ENCODE data around the gene ADPRH.

Gene ADPRH

GRCh38 chr3:119575507-119575906 is 3.8 kb upstream of the ADPRH start:
- H3K4me2 ChIP-seq (ENCODE audit: low read length): no peak overlapping the region
- H4K20me1 ChIP-seq (ENCODE audit: insufficient read depth, low read length): no peaks in the 10 kb centered on the region
- peaks cover 6% of the 10 kb centered on the region for H3K79me2 ChIP-seq (ENCODE audit: low read length)
- H3K4me1 ChIP-seq (ENCODE audit: low read length): peaks cover 17% of the 10 kb centered on the region
- H3K4me3 ChIP-seq (ENCODE audit: low read length): no peak overlapping the region
- no peaks in the 10 kb centered on the region for H3K27me3 ChIP-seq (ENCODE audit: low read depth, low read length)
- H3K27ac ChIP-seq (ENCODE audit: low read length): no peak overlapping the region
- no peak overlapping the region for H3K9ac ChIP-seq (ENCODE audit: low read length)
- TF ChIP-seq EZH2phosphoT487 (IDR thresholded peaks at IDR 0.05; ENCODE audit: low read depth) (no peak), CTCF (IDR thresholded peaks at IDR 0.05; ENCODE audit: low read depth, low read length) (no peak)
- no peaks in the 10 kb centered on the region for H3K36me3 ChIP-seq (replicated peaks; ENCODE audit: low read depth, low read length)
- H3K9me3 ChIP-seq (ENCODE audit: insufficient read depth, low read length): no peaks in the 10 kb centered on the region
- no peak overlapping the region for H2AFZ ChIP-seq (ENCODE audit: low read depth, low read length)

GRCh38 chr3:119580067-119580760 is 922 bp downstream of the ADPRH start:
- no peaks in the 10 kb centered on the region for H4K20me1 ChIP-seq (ENCODE audit: insufficient read depth, low read length)
- peaks cover 11% of the 10 kb centered on the region for H3K36me3 ChIP-seq (replicated peaks; ENCODE audit: low read depth, low read length)
- H3K27ac ChIP-seq (ENCODE audit: low read length): peak overlapping the region; percentile 97
- peak overlapping the region; percentile 99 for H3K9ac ChIP-seq (ENCODE audit: low read length)
- H3K4me3 ChIP-seq (ENCODE audit: low read length): peak overlapping the region; percentile 90
- peak overlapping the region; percentile 100 for H3K4me2 ChIP-seq (ENCODE audit: low read length)
- peaks cover 17% of the 10 kb centered on the region for H3K79me2 ChIP-seq (ENCODE audit: low read length)
- H3K4me1 ChIP-seq (ENCODE audit: low read length): peaks cover 35% of the 10 kb centered on the region
- H3K27me3 ChIP-seq (ENCODE audit: low read depth, low read length): no peaks in the 10 kb centered on the region
- H2AFZ ChIP-seq (ENCODE audit: low read depth, low read length): peak overlapping the region; percentile 55
- no peak for TF ChIP-seq EZH2phosphoT487 (IDR thresholded peaks at IDR 0.05; ENCODE audit: low read depth)
- no peak for TF ChIP-seq CTCF (IDR thresholded peaks at IDR 0.05; ENCODE audit: low read depth, low read length)
- no peaks in the 10 kb centered on the region for H3K9me3 ChIP-seq (ENCODE audit: insufficient read depth, low read length)

GRCh38 chr3:119582178-119582577 is 2.9 kb downstream of the ADPRH start:
- H4K20me1 ChIP-seq (ENCODE audit: insufficient read depth, low read length): no peaks in the 10 kb centered on the region

GRCh38 chr3:119585208-119585607 is 5.9 kb downstream of the ADPRH start:
- Histone ChIP-seq H3K79me2 (ENCODE audit: low read length) (peaks cover 13% of the 10 kb centered on the region), H3K4me2 (ENCODE audit: low read length) (no peak overlapping the region), H3K4me1 (ENCODE audit: low read length) (peaks cover 39% of the 10 kb centered on the region), H3K27me3 (ENCODE audit: low read depth, low read length) (no peaks in the 10 kb centered on the region), H3K9ac (ENCODE audit: low read length) (no peak overlapping the region), H2AFZ (ENCODE audit: low read depth, low read length) (no peak overlapping the region), H4K20me1 (ENCODE audit: insufficient read depth, low read length) (no peaks in the 10 kb centered on the region), H3K4me3 (ENCODE audit: low read length) (no peak overlapping the region), H3K9me3 (ENCODE audit: insufficient read depth, low read length) (no peaks in the 10 kb centered on the region), H3K36me3 (replicated peaks; ENCODE audit: low read depth, low read length) (peaks cover 54% of the 10 kb centered on the region), H3K27ac (ENCODE audit: low read length) (no peak overlapping the region)
- TF ChIP-seq EZH2phosphoT487 (IDR thresholded peaks at IDR 0.05; ENCODE audit: low read depth): no peak
- no peak for TF ChIP-seq CTCF (IDR thresholded peaks at IDR 0.05; ENCODE audit: low read depth, low read length)

More at GRCh38 chr3:119582178-119582577, 2.9 kb downstream of the ADPRH start:
- peaks cover 17% of the 10 kb centered on the region for H3K79me2 ChIP-seq (ENCODE audit: low read length)
- H2AFZ ChIP-seq (ENCODE audit: low read depth, low read length): no peak overlapping the region
- no peak overlapping the region for H3K27ac ChIP-seq (ENCODE audit: low read length)
- H3K4me1 ChIP-seq (ENCODE audit: low read length): peaks cover 35% of the 10 kb centered on the region
- H3K4me2 ChIP-seq (ENCODE audit: low read length): peak overlapping the region; percentile 15
- TF ChIP-seq EZH2phosphoT487 (IDR thresholded peaks at IDR 0.05; ENCODE audit: low read depth) (no peak), CTCF (IDR thresholded peaks at IDR 0.05; ENCODE audit: low read depth, low read length) (no peak)
- no peaks in the 10 kb centered on the region for H3K27me3 ChIP-seq (ENCODE audit: low read depth, low read length)
- H3K9ac ChIP-seq (ENCODE audit: low read length): no peak overlapping the region
- H3K4me3 ChIP-seq (ENCODE audit: low read length): no peak overlapping the region
- H3K9me3 ChIP-seq (ENCODE audit: insufficient read depth, low read length): no peaks in the 10 kb centered on the region
- peaks cover 24% of the 10 kb centered on the region for H3K36me3 ChIP-seq (replicated peaks; ENCODE audit: low read depth, low read length)

Measured in OCI-LY3 (cell line).